T-cell (primary cell): ENCODE measurements around the gene UMPS. TPM values are rescaled to one million over a fixed set of nuclear protein-coding genes. Genes with fewer than 3 reads are reported as not detected.

Source experiments
- ATAC-seq, 4 experiments: fragments of 200-7000 bp in 3 of 4; fragments of 150-1000 bp in 1 of 4; cut with Tn5 transposase; replicated peaks in 1 of 4; 1 replicate in 3 of 4; 2 replicates in 1 of 4; pipeline ENCODE4 v1.10.0; 2021; ENCODE audit warnings: moderate library complexity in 3 of 4, mild to moderate bottlenecking in 2 of 4, moderate number of reproducible peaks in 1 of 4
- CTCF ChIA-PET, 2 donors: fragments of 300-600 bp; sonication (Branson Sonifier 250); formaldehyde crosslinking; loops; one replicate each; lab custom pipeline; 2022; ENCODE audit warnings: antibody characterized with exemption in 2 of 2; lab: Charles Lee
- POLR2A ChIA-PET, 2 donors: fragments of 300-600 bp; sonication (Branson Sonifier 250); formaldehyde crosslinking; loops; one replicate each; lab custom pipeline; 2022; ENCODE audit warnings: antibody characterized with exemption in 2 of 2; lab: Charles Lee
- DNase-seq, 35 experiments: peaks; one replicate each; pipeline versions ENCODE4 v3.0.0 to v3.0.0-alpha.2; 2013 to 2023
- H3K27ac ChIP-seq: one replicate; pipeline ENCODE4 v1.5.1; 2013; ENCODE audit warnings: low read length
- H3K27me3 ChIP-seq, 2 experiments: replicated peaks in 1 of 2; 1 replicate in 1 of 2; 2 replicates in 1 of 2; pipeline versions ENCODE4 v1.6.1 to v1.7.0; 2013; ENCODE audit warnings: low read length in 1 of 2, mixed read lengths in 1 of 2; ENCODE audit not compliant: control insufficient read depth in 2 of 2, insufficient read depth in 2 of 2; ENCODE audit errors: extremely low read depth in 1 of 2
- H3K36me3 ChIP-seq, 2 donors: 1 replicate in 1 of 2; 2 replicates in 1 of 2; pipeline versions ENCODE4 v1.6.1 to v1.7.0; 2013; ENCODE audit warnings: low read length in 1 of 2; ENCODE audit not compliant: control insufficient read depth in 2 of 2, insufficient read depth in 1 of 2; ENCODE audit errors: extremely low read depth in 1 of 2
- H3K4me1 ChIP-seq, 2 experiments: 1 replicate in 1 of 2; 2 replicates in 1 of 2; pipeline versions ENCODE4 v1.6.1 to v1.7.0; 2013; ENCODE audit warnings: low read length in 2 of 2, mixed read lengths in 1 of 2; ENCODE audit not compliant: insufficient read depth in 2 of 2, control insufficient read depth in 1 of 2; ENCODE audit errors: extremely low read depth in 1 of 2
- H3K4me3 ChIP-seq, 2 donors: 1 replicate in 1 of 2; 2 replicates in 1 of 2; pipeline versions ENCODE4 v1.5.1 to v1.7.0; 2013; ENCODE audit warnings: mild to moderate bottlenecking in 2 of 2, low read length in 1 of 2, moderate library complexity in 1 of 2; ENCODE audit not compliant: control insufficient read depth in 1 of 2; ENCODE audit errors: extremely low read depth in 1 of 2
- H3K9me3 ChIP-seq: 2 replicates; pipeline ENCODE4 v1.7.0; 2013
- H3K27ac Mint-ChIP-seq, 2 donors: one replicate each; pipeline ENCODE4 v1.8.0; 2020 to 2021; ENCODE audit warnings: mild to moderate bottlenecking in 2 of 2, mixed read lengths in 2 of 2
- H3K27me3 Mint-ChIP-seq, 2 donors: one replicate each; pipeline ENCODE4 v1.8.0; 2021 to 2022; ENCODE audit warnings: mixed read lengths in 2 of 2
- H3K36me3 Mint-ChIP-seq: one replicate; pipeline ENCODE4 v1.8.0; 2021; ENCODE audit warnings: mixed read lengths
- H3K4me1 Mint-ChIP-seq, 3 donors: one replicate each; pipeline ENCODE4 v1.8.0; 2020 to 2022; ENCODE audit warnings: mixed read lengths in 3 of 3, mild to moderate bottlenecking in 1 of 3
- H3K4me3 Mint-ChIP-seq, 3 donors: one replicate each; pipeline ENCODE4 v1.8.0; 2020 to 2022; ENCODE audit warnings: mild to moderate bottlenecking in 3 of 3, mixed read lengths in 3 of 3, moderate library complexity in 3 of 3
- H3K9me3 Mint-ChIP-seq, 3 donors: one replicate each; pipeline ENCODE4 v1.8.0; 2020 to 2022; ENCODE audit warnings: mixed read lengths in 3 of 3
- WGBS: methylation state at CpG from one replicate; pipeline ENCODE4 v1.1.5; 2013; ENCODE audit warnings: missing lambda C conversion rate; ENCODE audit not compliant: insufficient coverage; 5-methylcytosine and 5-hydroxymethylcytosine counted together
- total RNA-seq, 35 experiments: library from RNA in 6 of 35; stranded (reverse) in 6 of 35; fragments of 120-200 nt in 1 of 35; gene quantifications; one replicate each; pipeline versions ENCODE4 v1.2.1 to v1.2.4 and lab custom pipeline; 2013 to 2026

UMPS gene
- total RNA-seq, 5 donors from 2014 or later (not counting 1 experiment from before 2014, with no cell fraction given) = 14.9 to 29.6 (median 21.1) TPM

DNA sequence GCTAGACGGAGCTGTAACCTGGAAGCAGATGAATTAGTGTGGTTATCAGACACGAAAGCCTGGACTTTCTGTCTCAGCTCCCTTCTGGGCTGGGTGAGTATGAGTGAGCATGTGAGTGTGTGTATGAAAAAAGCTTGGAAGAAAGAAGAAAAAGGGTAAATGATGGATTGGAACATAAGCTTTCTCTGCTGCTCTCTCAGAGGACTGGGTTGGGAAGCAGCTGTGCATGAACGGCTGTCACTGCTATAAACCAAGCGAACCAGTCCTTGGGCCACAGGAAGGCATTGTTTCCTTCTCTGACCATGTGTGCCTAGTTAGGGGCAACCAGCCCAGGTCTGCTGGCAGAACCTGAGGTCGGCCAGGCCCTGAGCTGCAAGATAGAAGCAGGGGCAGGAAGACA lies 37.0 kb downstream of the UMPS start:
- peaks cover 0 to 3% (median 0%) of the 10 kb centered on the region in 3 donors for H3K4me1 Mint-ChIP-seq
- H3K9me3 Mint-ChIP-seq = no peaks in the 10 kb centered on the region
- H3K27me3 Mint-ChIP-seq = peaks cover 11 to 17% of the 10 kb centered on the region in 2 donors
- ChIA-PET POLR2A (no interaction called here), CTCF (no interaction called here)
- no peaks in the 10 kb centered on the region for H3K36me3 ChIP-seq
- no peak overlapping the region for H3K4me3 ChIP-seq
- 75% methylated on average over 4 of the region's 5 CpGs for WGBS
- no peaks in the 10 kb centered on the region for H3K36me3 Mint-ChIP-seq
- no peak overlapping the region for H3K4me3 Mint-ChIP-seq
- no peaks in the 10 kb centered on the region for H3K4me1 ChIP-seq
- DNase-seq = no peak
- peaks cover 0 to 30% of the 10 kb centered on the region in 2 experiments for H3K27me3 ChIP-seq
- ATAC-seq = no peak
- H3K9me3 ChIP-seq = no peaks in the 10 kb centered on the region
- no peak overlapping the region for H3K27ac ChIP-seq
- H3K27ac Mint-ChIP-seq = no peak overlapping the region

DNA sequence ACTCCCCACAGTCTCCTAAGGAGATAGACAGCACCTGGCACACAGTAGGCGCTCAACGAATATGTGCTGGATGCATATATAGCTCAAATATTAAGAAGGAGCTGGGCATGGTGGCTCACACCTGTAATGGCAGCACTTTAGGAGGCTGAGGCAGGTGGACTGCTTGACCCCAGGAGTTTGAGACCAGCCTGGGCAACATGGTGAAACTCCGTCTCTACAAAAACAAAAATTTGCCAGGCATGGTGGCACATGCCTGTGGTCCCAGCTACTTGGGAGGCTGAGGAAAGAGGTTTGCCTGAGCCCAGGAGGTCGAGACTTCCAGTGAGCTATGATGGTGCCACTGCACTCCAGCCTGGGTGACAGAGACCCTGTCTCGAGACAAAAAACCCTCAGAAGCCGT lies 37.4 kb downstream of the UMPS start:
- H3K4me3 Mint-ChIP-seq = no peak overlapping the region
- peaks cover 0 to 5% (median 0%) of the 10 kb centered on the region in 3 donors for H3K4me1 Mint-ChIP-seq
- no peak for ATAC-seq
- H3K27me3 Mint-ChIP-seq = peaks cover 15 to 20% of the 10 kb centered on the region in 2 donors
- H3K36me3 Mint-ChIP-seq = no peaks in the 10 kb centered on the region
- Histone ChIP-seq H3K4me3 (no peak overlapping the region), H3K27me3 (peaks cover 0 to 34% of the 10 kb centered on the region in 2 experiments), H3K9me3 (no peaks in the 10 kb centered on the region), H3K4me1 (no peaks in the 10 kb centered on the region), H3K36me3 (no peaks in the 10 kb centered on the region), H3K27ac (no peak overlapping the region)
- 54% methylated on average over 3 of the region's 6 CpGs for WGBS
- POLR2A ChIA-PET = no interaction called here
- H3K27ac Mint-ChIP-seq = no peak overlapping the region
- CTCF ChIA-PET = no interaction called here
- H3K9me3 Mint-ChIP-seq = no peaks in the 10 kb centered on the region
- DNase-seq = no peak

DNA sequence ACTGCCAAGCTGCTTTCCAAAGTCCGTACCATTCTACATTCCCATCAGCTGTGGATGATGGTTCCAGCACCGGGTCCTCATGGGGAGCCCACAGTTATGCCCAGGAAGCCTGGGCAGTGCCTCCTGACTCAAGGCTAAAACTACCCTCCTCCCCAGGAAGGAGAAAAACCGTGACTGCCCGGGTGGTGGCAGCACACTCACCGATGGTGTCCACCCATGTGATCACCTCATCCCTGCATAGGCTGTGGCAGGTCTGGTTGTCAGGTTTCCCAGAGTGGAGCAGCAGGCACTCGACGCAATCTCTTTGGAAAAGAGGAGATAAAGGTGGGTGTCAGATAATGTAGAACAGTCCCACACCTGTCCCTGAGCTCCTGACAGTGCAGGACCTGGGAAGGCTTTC lies 38.6 kb downstream of the UMPS start:
- Mint-ChIP-seq H3K36me3 (no peaks in the 10 kb centered on the region), H3K27ac (no peak overlapping the region), H3K27me3 (peaks cover 20 to 25% of the 10 kb centered on the region in 2 donors), H3K9me3 (no peaks in the 10 kb centered on the region), H3K4me1 (peaks cover 0 to 5% (median 0%) of the 10 kb centered on the region in 3 donors), H3K4me3 (no peak overlapping the region)
- H3K27me3 ChIP-seq = peaks cover 0 to 38% of the 10 kb centered on the region in 2 experiments
- no peaks in the 10 kb centered on the region for H3K36me3 ChIP-seq
- POLR2A ChIA-PET = no interaction called here
- H3K9me3 ChIP-seq = no peaks in the 10 kb centered on the region
- CTCF ChIA-PET = interaction anchor here in 1 of 2 donors (0.5 kb wide), 1 partner anchor 40 kb away, joined by 3 read pairs; no protein-coding TSS in a partner anchor
- ATAC-seq (no peak), DNase-seq (peak in 1 of 35 experiments; percentile 12)
- no peak overlapping the region for H3K27ac ChIP-seq
- H3K4me3 ChIP-seq = no peak overlapping the region
- WGBS = 83% methylated on average over 1 of the region's 7 CpGs
- no peaks in the 10 kb centered on the region for H3K4me1 ChIP-seq

DNA sequence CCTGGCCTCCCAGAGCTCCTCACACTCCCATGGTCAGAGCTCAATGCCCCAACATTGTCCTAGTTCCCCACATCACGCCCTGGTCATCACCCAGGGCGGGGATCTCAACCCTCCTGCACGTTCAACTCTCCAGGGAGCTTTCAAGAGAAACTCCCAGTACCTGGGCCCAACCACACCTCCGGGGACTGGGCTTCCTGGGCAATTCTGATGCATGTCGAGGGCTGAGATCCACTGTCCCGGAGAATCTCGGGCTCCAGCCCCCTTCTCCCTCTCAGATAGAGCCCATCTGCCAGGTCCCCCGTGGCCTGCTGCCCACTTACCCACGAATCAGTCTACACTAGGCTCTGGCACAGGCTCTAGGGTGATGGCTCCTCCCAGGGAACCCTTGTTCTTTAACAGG lies 39.2 kb downstream of the UMPS start:
- Mint-ChIP-seq H3K4me1 (peaks cover 0 to 5% (median 0%) of the 10 kb centered on the region in 3 donors), H3K27ac (no peak overlapping the region), H3K4me3 (no peak overlapping the region), H3K9me3 (no peaks in the 10 kb centered on the region), H3K27me3 (peaks cover 22 to 30% of the 10 kb centered on the region in 2 donors), H3K36me3 (no peaks in the 10 kb centered on the region)
- peaks cover 0 to 38% of the 10 kb centered on the region in 2 experiments for H3K27me3 ChIP-seq
- 59% methylated on average over 9 of the region's 9 CpGs for WGBS
- no peaks in the 10 kb centered on the region for H3K4me1 ChIP-seq
- ATAC-seq = no peak
- no peaks in the 10 kb centered on the region for H3K36me3 ChIP-seq
- no peak overlapping the region for H3K27ac ChIP-seq
- CTCF ChIA-PET = interaction anchor here in 1 of 2 donors (0.5 kb wide), 1 partner anchor 39 kb away, joined by 3 read pairs; no protein-coding TSS in a partner anchor
- H3K9me3 ChIP-seq = no peaks in the 10 kb centered on the region
- POLR2A ChIA-PET = no interaction called here
- no peak overlapping the region for H3K4me3 ChIP-seq
- DNase-seq = no peak

- DNase-seq = no peak
- Mint-ChIP-seq H3K4me3 (no peak overlapping the region), H3K4me1 (peaks cover 0 to 5% (median 0%) of the 10 kb centered on the region in 3 donors), H3K27ac (no peak overlapping the region), H3K36me3 (no peaks in the 10 kb centered on the region), H3K27me3 (peaks cover 26 to 33% of the 10 kb centered on the region in 2 donors), H3K9me3 (no peaks in the 10 kb centered on the region)
- CTCF ChIA-PET = interaction anchor here in 1 of 2 donors (0.5 to 1.3 kb wide), 2 partner anchors 10 to 227 kb away, joined by 3 to 13 read pairs; no protein-coding TSS in a partner anchor
- no peaks in the 10 kb centered on the region for H3K36me3 ChIP-seq
- peaks cover 0 to 44% of the 10 kb centered on the region in 2 experiments for H3K27me3 ChIP-seq
- H3K27ac ChIP-seq = no peak overlapping the region
- ATAC-seq = no peak
- POLR2A ChIA-PET = interaction anchor here in 1 of 2 donors (0.6 kb wide), 1 partner anchor 806 kb away, joined by 3 read pairs; no protein-coding TSS in a partner anchor
- no peak overlapping the region for H3K4me3 ChIP-seq
- no peaks in the 10 kb centered on the region for H3K4me1 ChIP-seq
- H3K9me3 ChIP-seq = no peaks in the 10 kb centered on the region
- 83% methylated on average over 2 of the region's 10 CpGs for WGBS
Measured at GRCh38 chr3:124770336-124771082, 40.3 kb downstream of the UMPS start.

DNA sequence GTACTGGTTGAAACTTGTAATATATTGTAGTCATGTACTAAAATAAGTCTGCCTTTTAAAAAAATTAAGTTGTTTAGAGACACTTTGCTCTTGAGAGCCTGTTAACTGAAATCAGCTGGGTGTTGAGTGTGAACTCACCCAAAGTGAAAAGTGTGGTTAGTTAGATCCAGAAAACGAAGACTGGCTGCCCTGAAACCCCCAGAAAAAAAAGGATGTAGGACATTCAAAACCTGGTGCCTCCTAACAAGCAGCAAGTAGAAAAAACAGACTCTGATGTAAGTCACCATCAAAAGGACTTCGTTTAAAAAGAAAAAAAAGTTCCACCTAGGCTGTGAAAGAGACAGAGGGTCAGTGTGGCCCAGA lies 40.8 kb downstream of the UMPS start:
- no peak overlapping the region for H3K27ac ChIP-seq
- DNase-seq = no peak
- ChIA-PET CTCF (interaction anchor here in 1 of 2 donors (0.6 to 1.3 kb wide), 2 partner anchors 10 to 375 kb away, joined by 4 to 13 read pairs; no protein-coding TSS in a partner anchor), POLR2A (no interaction called here)
- H3K4me3 Mint-ChIP-seq = no peak overlapping the region
- no peaks in the 10 kb centered on the region for H3K36me3 Mint-ChIP-seq
- H3K4me1 ChIP-seq = no peaks in the 10 kb centered on the region
- no peaks in the 10 kb centered on the region for H3K9me3 Mint-ChIP-seq
- peaks cover 26 to 32% of the 10 kb centered on the region in 2 donors for H3K27me3 Mint-ChIP-seq
- no peaks in the 10 kb centered on the region for H3K9me3 ChIP-seq
- H3K27me3 ChIP-seq = peaks cover 0 to 46% of the 10 kb centered on the region in 2 experiments
- WGBS = no CpG with 5 or more reads among the region's 2 CpGs
- H3K27ac Mint-ChIP-seq = no peak overlapping the region
- H3K4me1 Mint-ChIP-seq = peaks cover 0 to 5% (median 0%) of the 10 kb centered on the region in 3 donors
- ATAC-seq = no peak
- no peaks in the 10 kb centered on the region for H3K36me3 ChIP-seq
- no peak overlapping the region for H3K4me3 ChIP-seq
